NCI-H1930 (cell line): ENCODE data around the gene TAAR9.
"Not testable (repeated sequence)": the region's sequence is repeated elsewhere in the genome, so short reads cannot be mapped to it uniquely, and the experiment has no call there.

Experiments
- DNase-seq, 2 experiments: peaks; one replicate each; lab custom pipeline; 2025; lab: John Stamatoyannopoulos, UW

TAAR9 gene

GRCh38 chr6:132515386-132515785 lies 22.7 kb upstream of the TAAR9 start:
- no peak for DNase-seq

- DNase-seq = no peak
Observed at GRCh38 chr6:132520953-132521352, 17.1 kb upstream of the TAAR9 start.

DNA sequence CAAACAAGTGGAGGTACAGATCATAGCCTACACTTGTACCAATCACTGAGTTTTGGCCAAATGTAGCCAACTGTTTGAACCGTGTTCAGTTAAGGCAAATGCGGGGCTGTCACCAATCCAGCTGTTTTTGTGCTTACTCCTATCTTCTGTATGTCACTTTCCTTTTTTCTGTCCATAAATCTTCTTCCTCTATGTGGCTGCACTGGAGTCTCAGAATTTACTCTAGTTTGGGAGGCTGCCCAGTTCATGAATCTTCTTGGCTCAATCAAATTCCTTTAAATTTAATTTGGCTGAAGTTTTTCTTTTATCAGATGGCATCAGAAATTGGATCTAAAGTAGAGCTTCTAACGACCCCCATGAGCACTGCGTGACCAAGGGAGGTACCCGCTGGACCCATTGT lies 13.4 kb upstream of the TAAR9 start:
- DNase-seq = no peak

DNA sequence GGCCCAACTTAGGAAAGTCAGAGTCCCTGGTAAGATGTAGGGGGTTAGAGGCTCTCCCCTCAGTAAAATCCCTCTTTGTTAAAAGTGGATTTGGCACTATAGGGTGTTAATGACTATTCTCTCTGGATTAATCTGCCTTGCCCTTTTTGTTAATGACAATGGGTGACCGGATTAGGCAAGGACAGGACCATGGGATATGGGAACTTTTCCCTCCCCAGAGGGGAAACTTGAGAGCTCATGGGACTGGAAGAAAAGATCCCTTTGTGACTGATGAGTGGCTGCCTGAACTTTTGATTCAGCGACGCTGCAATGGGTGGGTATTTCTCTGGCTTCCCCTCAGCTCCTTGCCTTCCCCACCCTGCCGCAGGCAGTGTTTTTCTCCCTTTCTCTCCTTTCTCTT lies 12.2 kb upstream of the TAAR9 start:
- no peak for DNase-seq

GRCh38 chr6:132526461-132526860 lies 11.6 kb upstream of the TAAR9 start:
- no peak for DNase-seq

DNA sequence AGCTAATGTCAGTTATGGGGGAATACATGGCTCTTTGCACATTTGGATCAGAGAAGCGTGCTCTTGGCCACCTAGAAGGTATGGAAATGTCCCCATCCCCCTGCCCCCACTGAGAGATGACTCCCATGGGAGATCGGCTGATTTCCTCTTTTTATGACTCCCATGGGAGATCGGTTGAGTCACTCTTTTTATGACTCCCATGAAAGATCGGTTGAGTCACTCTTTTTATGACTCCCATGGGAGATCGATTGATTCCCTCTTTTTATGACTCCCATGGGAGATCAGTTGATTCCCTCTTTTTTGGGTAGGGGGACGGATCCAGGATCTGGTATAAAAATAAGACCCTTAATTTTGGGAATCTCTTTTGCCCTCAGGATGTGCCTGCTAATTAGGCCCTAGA lies 10.3 kb upstream of the TAAR9 start:
- peak in 1 of 2 experiments; percentile 17 for DNase-seq

GRCh38 chr6:132530293-132530974 lies 7.6 kb upstream of the TAAR9 start:
- DNase-seq = peak in 1 of 2 experiments; percentile 36

- not testable (repeated sequence) for DNase-seq
Observed at GRCh38 chr6:132534546-132534945, 3.5 kb upstream of the TAAR9 start.

GRCh38 chr6:132537145-132537544 lies 932 bp upstream of the TAAR9 start:
- no peak for DNase-seq

DNA sequence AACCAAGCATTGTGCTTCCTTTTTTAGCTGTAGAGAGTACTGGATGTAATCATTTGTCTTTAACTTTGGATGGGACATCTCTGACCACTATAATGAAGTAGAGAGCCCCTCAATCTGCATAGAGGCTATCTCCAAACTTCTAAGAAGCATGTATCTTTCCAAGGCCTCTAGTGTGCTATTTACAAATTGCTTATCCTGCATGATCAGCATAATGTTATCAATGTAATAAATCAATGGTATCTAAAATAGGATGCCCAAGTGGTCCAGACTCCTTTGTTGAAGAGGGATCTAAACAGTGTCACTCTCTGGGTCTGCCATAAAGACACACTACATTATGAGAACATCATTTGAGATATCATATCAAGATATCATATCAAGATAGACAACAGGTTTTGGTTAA lies 6.7 kb downstream of the TAAR9 start:
- no peak for DNase-seq

DNA sequence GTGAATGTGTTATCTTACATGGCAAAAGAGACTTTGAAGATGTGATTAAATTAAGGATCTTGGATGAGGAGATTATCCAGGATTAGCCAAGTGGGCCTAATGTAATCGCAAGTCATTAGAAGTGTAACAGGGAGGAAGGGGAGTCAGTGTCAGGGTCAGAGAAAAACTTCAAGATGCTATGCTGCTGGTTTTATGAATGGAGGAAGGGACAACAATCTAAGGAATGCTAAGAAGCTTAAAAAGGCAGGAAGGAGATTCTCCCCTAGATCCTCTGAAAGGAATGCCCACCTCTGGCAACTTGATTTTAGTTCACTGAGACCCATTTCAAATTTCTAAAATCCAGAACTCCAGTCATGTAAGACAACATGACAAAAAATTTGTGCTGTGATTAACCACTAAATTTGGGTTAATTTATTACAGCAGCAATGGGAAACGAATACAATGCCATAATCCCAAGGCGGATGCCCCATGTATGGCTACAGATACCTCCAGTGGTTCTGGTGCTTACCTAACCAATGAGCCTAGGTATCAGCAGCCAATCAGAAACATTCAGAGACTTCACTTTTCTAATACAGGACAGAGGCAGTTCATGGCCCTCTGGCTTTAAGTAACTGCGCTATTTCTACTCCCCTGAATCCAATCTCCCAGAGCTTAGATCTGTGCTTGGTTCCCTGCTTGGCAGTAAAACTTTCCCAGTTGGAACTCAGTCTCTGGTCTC lies 10.8 kb downstream of the TAAR9 start:
- DNase-seq = no peak

- DNase-seq = no peak
Observed at GRCh38 chr6:132551214-132551613, 13.1 kb downstream of the TAAR9 start.

DNA sequence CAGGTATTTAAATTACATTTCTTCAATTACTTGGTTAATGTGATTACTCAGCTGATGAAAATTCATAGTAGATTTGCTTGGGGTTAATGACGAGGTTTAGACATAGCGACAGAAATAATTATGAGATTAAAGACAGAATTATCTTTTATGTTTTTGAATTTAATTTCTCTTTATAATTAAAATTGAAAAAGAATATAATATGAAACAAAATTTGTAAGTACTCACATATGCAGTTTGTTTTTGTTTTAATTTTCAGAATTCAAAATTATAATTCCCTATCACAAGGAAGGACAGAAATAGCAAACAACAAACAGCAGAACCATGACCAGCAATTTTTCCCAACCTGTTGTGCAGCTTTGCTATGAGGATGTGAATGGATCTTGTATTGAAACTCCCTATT lies 14.3 kb downstream of the TAAR9 start, which contains the start of gene TAAR8:
TAAR8 (plus strand) TSS at position 301 of the 400 bp plus-strand sequence; CDS start at position 322, 21 bp downstream.
- DNase-seq = no peak

- not testable (repeated sequence) for DNase-seq
Observed at GRCh38 chr6:132560087-132560486, 22.0 kb downstream of the TAAR9 start.

DNA sequence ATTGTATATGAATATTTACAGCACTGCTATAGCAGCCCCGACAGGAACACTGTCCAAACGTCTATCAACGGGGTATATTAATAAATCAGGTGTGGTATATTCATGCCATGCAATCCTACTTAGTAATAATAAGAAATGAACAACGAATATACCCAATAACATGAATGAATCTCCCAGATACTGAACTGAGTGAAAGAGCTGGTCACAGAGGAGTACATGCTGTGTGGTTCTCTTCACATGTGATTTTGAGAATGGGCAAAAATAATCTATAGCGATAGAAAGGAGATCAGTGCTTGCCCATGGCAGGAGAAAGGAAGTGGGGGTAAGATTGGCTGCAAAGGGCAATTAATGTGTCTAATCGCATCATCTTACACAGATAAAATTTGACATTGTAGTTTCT lies 28.3 kb downstream of the TAAR9 start:
- DNase-seq = no peak

DNA sequence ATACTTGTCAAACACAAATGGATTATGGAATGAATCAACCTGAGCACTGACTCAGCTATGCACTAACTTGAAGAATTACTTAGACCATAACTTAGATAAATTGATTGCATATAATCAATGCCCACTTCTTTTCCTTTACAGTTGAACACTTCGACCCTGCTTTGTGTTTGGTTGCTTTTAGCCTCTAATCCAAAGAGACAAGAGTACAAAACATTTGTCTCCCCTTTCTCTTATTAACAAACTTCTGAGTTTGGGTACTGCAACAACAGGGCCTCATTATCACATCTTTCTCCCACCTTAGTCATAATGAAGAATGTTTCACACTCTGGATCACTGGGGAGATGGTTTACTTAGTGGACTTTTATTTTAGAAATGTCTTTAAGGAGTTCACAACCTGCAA lies 29.5 kb downstream of the TAAR9 start:
- no peak for DNase-seq

GRCh38 chr6:132568611-132569010 lies 30.5 kb downstream of the TAAR9 start:
- DNase-seq = no peak

DNA sequence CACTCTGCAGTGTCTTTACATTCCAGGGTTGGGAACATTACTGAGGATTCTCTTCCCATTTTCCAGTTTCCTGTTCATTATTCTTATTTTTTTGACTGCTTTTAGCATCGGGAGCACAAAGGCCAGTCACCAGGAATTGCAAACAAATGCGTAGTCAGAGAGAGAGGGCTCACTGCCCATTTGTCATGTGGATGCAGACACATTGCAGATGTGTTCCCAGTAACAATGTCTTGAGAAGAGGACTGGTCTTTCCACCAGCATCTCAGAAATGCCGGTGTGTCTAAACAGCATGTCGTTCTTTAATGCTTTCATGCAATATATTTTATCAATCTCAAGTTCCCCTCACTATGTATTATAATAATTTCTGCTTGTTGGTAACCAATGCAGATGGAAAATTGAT lies 31.1 kb downstream of the TAAR9 start:
- DNase-seq = no peak

DNA sequence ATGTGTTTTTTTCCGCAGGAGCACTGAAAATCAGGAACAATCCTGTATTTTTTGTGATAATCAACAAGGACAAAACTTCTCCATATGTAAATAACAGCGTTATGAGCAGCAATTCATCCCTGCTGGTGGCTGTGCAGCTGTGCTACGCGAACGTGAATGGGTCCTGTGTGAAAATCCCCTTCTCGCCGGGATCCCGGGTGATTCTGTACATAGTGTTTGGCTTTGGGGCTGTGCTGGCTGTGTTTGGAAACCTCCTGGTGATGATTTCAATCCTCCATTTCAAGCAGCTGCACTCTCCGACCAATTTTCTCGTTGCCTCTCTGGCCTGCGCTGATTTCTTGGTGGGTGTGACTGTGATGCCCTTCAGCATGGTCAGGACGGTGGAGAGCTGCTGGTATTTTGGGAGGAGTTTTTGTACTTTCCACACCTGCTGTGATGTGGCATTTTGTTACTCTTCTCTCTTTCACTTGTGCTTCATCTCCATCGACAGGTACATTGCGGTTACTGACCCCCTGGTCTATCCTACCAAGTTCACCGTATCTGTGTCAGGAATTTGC lies 32.2 kb downstream of the TAAR9 start, which contains the start of gene TAAR6:
TAAR6 (plus strand) TSS at position 102 of the 557 bp plus-strand sequence; CDS start at position 102, 0 bp downstream.
- no peak for DNase-seq

DNA sequence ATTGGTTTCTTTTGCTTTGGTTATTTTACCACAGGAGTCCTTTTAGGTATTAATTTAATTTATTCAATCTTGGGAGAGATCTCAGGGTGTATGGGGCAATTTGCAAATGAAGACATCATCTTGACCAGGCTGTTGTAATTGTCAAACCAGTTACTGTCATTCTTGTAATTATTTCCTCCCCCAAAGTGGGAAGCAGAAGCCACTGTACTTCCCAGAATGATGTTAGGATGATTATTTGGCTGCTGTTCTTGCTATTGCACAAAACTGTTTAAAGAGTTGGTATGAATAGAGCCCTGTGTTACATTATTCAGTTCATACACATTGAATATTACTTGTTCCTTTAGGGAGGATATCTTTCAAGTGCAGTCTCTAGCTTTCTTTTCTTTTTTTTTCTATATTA lies 33.7 kb downstream of the TAAR9 start:
- no peak for DNase-seq

- DNase-seq = no peak
Observed at GRCh38 chr6:132584698-132585097, 46.6 kb downstream of the TAAR9 start.

GRCh38 chr6:132587424-132587823 lies 49.3 kb downstream of the TAAR9 start:
- DNase-seq = no peak
